OCI-LY3 (cell line): ENCODE data around the gene BTBD17.

Experiments used
- H2AFZ ChIP-seq: fragments of 200-600, 300-600 bp; shearing (Covaris generic); 2 replicates; pipeline ENCODE4 v1.6.0; 2014; ENCODE audit warnings: antibody characterized with exemption, low read depth, low read length
- H3K27ac ChIP-seq: fragments of 200-600, 300-600 bp; sonication (generic); 2 replicates; pipeline ENCODE4 v1.5.1; 2014; ENCODE audit warnings: mild to moderate bottlenecking, low read length, moderate library complexity, mixed read lengths
- H3K27me3 ChIP-seq: fragments of 200-600, 300-600 bp; sonication (generic); 2 replicates; pipeline ENCODE4 v1.6.1; 2014; ENCODE audit warnings: low read depth, low read length, mixed read lengths
- H3K36me3 ChIP-seq: fragments of 200-600, 300-600 bp; sonication (generic); replicated peaks from 2 replicates; pipeline ENCODE3; 2014; ENCODE audit warnings: low read depth, low read length, mixed read lengths
- H3K4me1 ChIP-seq: fragments of 300-600, 200-600 bp; sonication (generic); 2 replicates; pipeline ENCODE4 v1.6.1; 2014; ENCODE audit warnings: low read length, mixed read lengths
- H3K4me2 ChIP-seq: fragments of 200-600, 300-600 bp; sonication (generic); 2 replicates; pipeline ENCODE4 v1.6.1; 2014; ENCODE audit warnings: low read length, mixed read lengths
- H3K4me3 ChIP-seq: fragments of 300-600, 200-600 bp; sonication (generic); 2 replicates; pipeline ENCODE4 v1.5.1; 2014; ENCODE audit warnings: antibody characterized with exemption, mild to moderate bottlenecking, low read length, moderate library complexity
- H3K79me2 ChIP-seq: fragments of 300-600, 200-600 bp; shearing (Covaris generic); 2 replicates; pipeline ENCODE4 v1.6.1; 2014; ENCODE audit warnings: mild to moderate bottlenecking, low read length, mixed read lengths
- H3K9ac ChIP-seq: fragments of 300-600, 200-600 bp; shearing (Covaris generic); 2 replicates; pipeline ENCODE4 v1.6.0; 2014; ENCODE audit warnings: mild to moderate bottlenecking, low read length, moderate library complexity
- H3K9me3 ChIP-seq: fragments of 200-600, 300-600 bp; shearing (Covaris generic); 2 replicates; pipeline ENCODE4 v1.6.1; 2014; ENCODE audit warnings: low read length, mixed read lengths; ENCODE audit not compliant: insufficient read depth
- H4K20me1 ChIP-seq: fragments of 200-600, 300-600 bp; sonication (generic); 2 replicates; pipeline ENCODE4 v1.6.1; 2016; ENCODE audit warnings: low read length, mixed read lengths; ENCODE audit not compliant: insufficient read depth
- EZH2phosphoT487 ChIP-seq: fragments of 200-600 bp; shearing (Covaris generic); IDR thresholded peaks from 2 replicates; pipeline ENCODE4 v1.6.1; 2018; ENCODE audit warnings: antibody characterized with exemption, mixed run types, low read depth
- TF ChIP-seq, protein P1 (sequence below): fragments of 200-600, 300-600 bp; sonication (generic); IDR thresholded peaks from 2 replicates; pipeline ENCODE4 v1.5.1; 2014; ENCODE audit warnings: antibody characterized with exemption, low read length, low read depth

Gene BTBD17

DNA sequence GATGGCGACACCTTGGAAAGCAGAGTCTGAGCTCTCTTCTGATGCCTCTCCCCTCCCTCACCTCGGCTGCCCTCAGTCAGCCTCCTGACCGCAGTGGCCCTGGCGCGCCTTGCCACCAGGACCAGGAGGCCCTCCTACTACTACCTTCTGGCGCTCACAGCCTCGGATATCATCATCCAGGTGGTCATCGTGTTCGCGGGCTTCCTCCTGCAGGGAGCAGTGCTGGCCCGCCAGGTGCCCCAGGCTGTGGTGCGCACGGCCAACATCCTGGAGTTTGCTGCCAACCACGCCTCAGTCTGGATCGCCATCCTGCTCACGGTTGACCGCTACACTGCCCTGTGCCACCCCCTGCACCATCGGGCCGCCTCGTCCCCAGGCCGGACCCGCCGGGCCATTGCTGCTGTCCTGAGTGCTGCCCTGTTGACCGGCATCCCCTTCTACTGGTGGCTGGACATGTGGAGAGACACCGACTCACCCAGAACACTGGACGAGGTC, 10.0 kb upstream of the BTBD17 start:
- H3K27me3 ChIP-seq: peaks cover 3% of the 10 kb centered on the region; the same call in 1 of the 2 replicates
- no peak overlapping the region for H3K4me3 ChIP-seq
- no peaks in the 10 kb centered on the region for H3K4me1 ChIP-seq

DNA sequence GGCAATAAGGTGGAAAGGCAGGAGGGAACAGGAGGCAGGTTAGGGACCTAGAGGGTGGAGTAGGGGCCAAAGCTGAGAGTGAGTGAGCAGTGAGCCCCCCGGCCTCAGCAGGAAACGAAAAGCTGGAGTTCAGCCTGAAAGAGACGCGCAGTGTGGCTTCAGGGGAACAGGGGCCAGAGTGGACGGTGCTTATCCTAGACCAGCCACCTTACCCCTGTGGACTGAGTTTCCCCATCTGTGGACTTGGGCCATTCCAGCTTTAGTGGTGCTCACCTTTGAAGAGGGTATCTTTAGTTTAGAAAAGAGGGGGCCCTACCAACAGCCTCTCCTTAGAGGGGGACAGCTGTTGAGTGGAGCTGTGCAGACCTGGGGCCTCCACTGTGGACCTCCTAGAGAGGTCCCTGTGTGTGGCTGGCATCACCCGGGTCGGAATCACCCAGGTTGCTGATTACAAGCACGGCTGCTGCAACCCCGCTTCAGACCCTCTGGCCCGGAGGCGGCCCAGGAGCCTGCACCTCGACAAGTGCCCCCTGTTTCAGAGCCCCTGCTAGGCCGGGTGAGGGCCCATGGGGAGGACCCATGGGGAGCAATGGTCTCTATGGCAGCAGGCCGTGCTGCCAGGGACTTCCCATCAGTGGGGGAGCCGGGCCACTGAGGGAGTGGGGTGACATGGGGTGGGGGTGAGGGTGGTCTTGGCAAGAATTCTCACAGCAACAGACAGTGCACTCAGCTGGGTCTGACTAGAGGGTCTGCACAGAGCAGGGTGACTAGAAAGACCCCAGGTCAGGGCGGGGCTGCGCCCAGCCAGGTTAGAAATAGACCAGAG, 8.2 kb upstream of the BTBD17 start:
- H3K27me3 ChIP-seq: peaks cover 3% of the 10 kb centered on the region; the same call in 1 of the 2 replicates
- no peaks in the 10 kb centered on the region for H3K79me2 ChIP-seq
- H3K36me3 ChIP-seq: no peaks in the 10 kb centered on the region
- H3K27ac ChIP-seq: no peak overlapping the region
- no peak overlapping the region for H2AFZ ChIP-seq
- H3K4me2 ChIP-seq: no peak overlapping the region
- TF ChIP-seq EZH2phosphoT487: no peak
- TF ChIP-seq, protein P1, sequence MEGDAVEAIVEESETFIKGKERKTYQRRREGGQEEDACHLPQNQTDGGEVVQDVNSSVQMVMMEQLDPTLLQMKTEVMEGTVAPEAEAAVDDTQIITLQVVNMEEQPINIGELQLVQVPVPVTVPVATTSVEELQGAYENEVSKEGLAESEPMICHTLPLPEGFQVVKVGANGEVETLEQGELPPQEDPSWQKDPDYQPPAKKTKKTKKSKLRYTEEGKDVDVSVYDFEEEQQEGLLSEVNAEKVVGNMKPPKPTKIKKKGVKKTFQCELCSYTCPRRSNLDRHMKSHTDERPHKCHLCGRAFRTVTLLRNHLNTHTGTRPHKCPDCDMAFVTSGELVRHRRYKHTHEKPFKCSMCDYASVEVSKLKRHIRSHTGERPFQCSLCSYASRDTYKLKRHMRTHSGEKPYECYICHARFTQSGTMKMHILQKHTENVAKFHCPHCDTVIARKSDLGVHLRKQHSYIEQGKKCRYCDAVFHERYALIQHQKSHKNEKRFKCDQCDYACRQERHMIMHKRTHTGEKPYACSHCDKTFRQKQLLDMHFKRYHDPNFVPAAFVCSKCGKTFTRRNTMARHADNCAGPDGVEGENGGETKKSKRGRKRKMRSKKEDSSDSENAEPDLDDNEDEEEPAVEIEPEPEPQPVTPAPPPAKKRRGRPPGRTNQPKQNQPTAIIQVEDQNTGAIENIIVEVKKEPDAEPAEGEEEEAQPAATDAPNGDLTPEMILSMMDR: no peak
- no peaks in the 10 kb centered on the region for H4K20me1 ChIP-seq
- no peak overlapping the region for H3K9ac ChIP-seq
- no peaks in the 10 kb centered on the region for H3K9me3 ChIP-seq
- H3K4me3 ChIP-seq: no peak overlapping the region
- H3K4me1 ChIP-seq: no peaks in the 10 kb centered on the region

More for the DNA sequence above, 10.0 kb upstream of the BTBD17 start:
- Histone ChIP-seq H3K27ac (no peak overlapping the region), H3K36me3 (no peaks in the 10 kb centered on the region), H2AFZ (no peak overlapping the region), H3K9ac (no peak overlapping the region), H3K9me3 (no peaks in the 10 kb centered on the region), H4K20me1 (no peaks in the 10 kb centered on the region), H3K4me2 (no peak overlapping the region), H3K79me2 (no peaks in the 10 kb centered on the region)
- TF ChIP-seq EZH2phosphoT487: no peak
- TF ChIP-seq, protein P1: no peak

DNA sequence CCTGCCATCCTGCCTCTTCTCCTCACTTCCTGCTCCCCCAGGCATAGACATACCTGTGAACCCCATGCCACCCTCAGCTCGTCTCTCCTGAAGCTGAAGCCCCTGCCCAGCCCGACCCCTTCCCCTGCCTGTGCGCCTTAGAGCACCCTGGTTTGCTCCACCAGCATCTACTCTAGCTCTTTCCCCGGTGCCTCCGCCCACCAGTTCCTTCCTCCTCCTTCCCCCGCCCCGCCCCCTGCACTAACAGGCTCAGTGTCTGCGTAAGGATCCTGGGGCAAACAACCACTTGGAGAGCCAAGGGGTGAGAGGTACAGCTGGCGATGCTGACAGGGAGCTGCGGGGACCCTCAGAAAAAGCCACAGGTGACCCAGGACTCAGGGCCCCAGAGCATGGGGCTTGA, 7.6 kb upstream of the BTBD17 start:
- H3K27ac ChIP-seq: no peak overlapping the region
- no peak overlapping the region for H2AFZ ChIP-seq
- no peak for TF ChIP-seq EZH2phosphoT487
- TF ChIP-seq, protein P1: no peak
- no peak overlapping the region for H3K4me2 ChIP-seq
- peaks cover 3% of the 10 kb centered on the region; the same call in 1 of the 2 replicates for H3K27me3 ChIP-seq
- H3K36me3 ChIP-seq: no peaks in the 10 kb centered on the region
- H3K9me3 ChIP-seq: no peaks in the 10 kb centered on the region
- no peaks in the 10 kb centered on the region for H3K79me2 ChIP-seq
- H3K4me1 ChIP-seq: no peaks in the 10 kb centered on the region
- no peak overlapping the region for H3K4me3 ChIP-seq
- no peaks in the 10 kb centered on the region for H4K20me1 ChIP-seq
- H3K9ac ChIP-seq: no peak overlapping the region

DNA sequence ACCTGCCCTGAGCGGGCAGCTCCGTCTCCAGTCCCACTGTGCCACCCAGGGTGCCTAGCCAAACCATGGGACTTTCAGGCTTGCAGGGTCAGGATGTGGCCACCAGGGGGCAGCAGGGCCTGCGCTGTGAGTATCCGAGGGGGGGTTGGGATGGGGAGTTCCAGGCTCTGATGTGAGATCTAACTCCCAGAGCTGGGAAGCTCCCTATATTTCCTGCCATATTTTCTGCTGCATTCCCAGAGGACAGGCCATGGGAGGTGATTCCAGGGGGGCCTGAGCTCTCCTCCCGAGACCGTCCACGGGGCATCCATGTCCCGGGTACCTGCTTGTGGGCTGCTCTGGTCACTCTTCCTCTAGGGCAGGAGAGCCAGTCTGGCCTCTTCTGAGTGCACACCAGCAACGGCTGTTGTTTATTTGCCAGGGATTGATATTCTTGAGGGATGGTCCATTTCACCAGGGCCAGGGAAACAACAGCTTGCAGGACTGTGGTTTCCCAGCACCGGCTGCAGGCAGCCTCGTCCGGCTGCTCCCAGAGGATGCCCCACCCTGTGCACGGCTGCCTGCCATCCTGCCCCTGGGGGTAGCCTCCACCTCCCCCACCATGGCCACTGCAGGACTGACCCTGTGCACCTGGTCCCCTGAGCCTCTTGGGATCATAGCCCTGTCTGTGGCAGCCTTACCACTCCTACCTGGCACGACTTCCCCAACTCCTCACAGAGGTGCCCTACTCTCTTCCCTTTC, 6.8 kb upstream of the BTBD17 start:
- no peaks in the 10 kb centered on the region for H3K9me3 ChIP-seq
- H4K20me1 ChIP-seq: no peaks in the 10 kb centered on the region
- H3K79me2 ChIP-seq: no peaks in the 10 kb centered on the region
- no peak overlapping the region for H3K9ac ChIP-seq
- TF ChIP-seq, protein P1: peak; percentile 86
- no peak for TF ChIP-seq EZH2phosphoT487
- no peak overlapping the region for H3K27ac ChIP-seq
- H3K4me1 ChIP-seq: no peaks in the 10 kb centered on the region
- no peaks in the 10 kb centered on the region for H3K36me3 ChIP-seq
- H3K4me3 ChIP-seq: peak overlapping the region; percentile 26; the same call in 1 of the 2 replicates
- peaks cover 3% of the 10 kb centered on the region; the same call in 1 of the 2 replicates for H3K27me3 ChIP-seq
- H3K4me2 ChIP-seq: peak overlapping the region; percentile 54
- H2AFZ ChIP-seq: no peak overlapping the region
